Stimulated activated CD8-positive, alpha-beta memory T cell treated with anti-CD3 and anti-CD28 coated beads, Interleukin-2, amount 100 ng/mL, for 48 hours (primary cell): ENCODE results near the gene CYB5D1.
A peak's percentile ranks its signal among the peaks of the same experiment; 100 is the strongest.
"Not testable (repeated sequence)": the region's sequence is repeated elsewhere in the genome, so short reads cannot be mapped to it uniquely, and the experiment has no call there.

Source experiments
- DNase-seq, 2 donors: peaks; one replicate each; pipeline ENCODE4 v3.0.0-alpha.2; 2020; ENCODE audit warnings: low read depth in 2 of 2

Gene CYB5D1

GRCh38 chr17:7856011-7856810 is 1.6 kb upstream of the CYB5D1 start:
- no peak for DNase-seq

- DNase-seq = peak; percentile 84 to 86
Observed at GRCh38 chr17:7856811-7857712, 741 bp upstream of the CYB5D1 start, which contains the start of gene NAA38. Gene NAA38 (minus strand): TSS chr17:7857559. CDS start chr17:7857463, 96 bp downstream.

- no peak for DNase-seq
Observed at GRCh38 chr17:7858522-7858810, 663 bp downstream of the CYB5D1 start.

GRCh38 chr17:7859028-7859427 is 1.2 kb downstream of the CYB5D1 start:
- no peak for DNase-seq

GRCh38 chr17:7862692-7863437 is 5.1 kb downstream of the CYB5D1 start:
- DNase-seq = no peak

GRCh38 chr17:7864384-7864783 is 6.6 kb downstream of the CYB5D1 start:
- DNase-seq = not testable (repeated sequence)

GRCh38 chr17:7864995-7865650 is 7.3 kb downstream of the CYB5D1 start:
- DNase-seq = no peak

GRCh38 chr17:7867881-7868329 is 10.1 kb downstream of the CYB5D1 start:
- DNase-seq = no peak

- no peak for DNase-seq
Observed at GRCh38 chr17:7873051-7873450, 15.2 kb downstream of the CYB5D1 start.

GRCh38 chr17:7875804-7876370 is 18.1 kb downstream of the CYB5D1 start:
- no peak for DNase-seq

GRCh38 chr17:7878234-7878633 is 20.4 kb downstream of the CYB5D1 start:
- DNase-seq = no peak

- DNase-seq = no peak
Observed at GRCh38 chr17:7880076-7880868, 22.5 kb downstream of the CYB5D1 start.

GRCh38 chr17:7881276-7882054 is 23.7 kb downstream of the CYB5D1 start:
- no peak for DNase-seq

GRCh38 chr17:7882068-7882467 is 24.3 kb downstream of the CYB5D1 start:
- no peak for DNase-seq

- DNase-seq = no peak
Observed at GRCh38 chr17:7882629-7883028, 24.8 kb downstream of the CYB5D1 start.

GRCh38 chr17:7883781-7884386 is 26.1 kb downstream of the CYB5D1 start:
- no peak for DNase-seq

GRCh38 chr17:7884581-7885366 is 27.0 kb downstream of the CYB5D1 start:
- peak; percentile 16 to 18 for DNase-seq
